Measurements from ENCODE around the gene POU2AF1.

The POU2AF1 gene

DNA sequence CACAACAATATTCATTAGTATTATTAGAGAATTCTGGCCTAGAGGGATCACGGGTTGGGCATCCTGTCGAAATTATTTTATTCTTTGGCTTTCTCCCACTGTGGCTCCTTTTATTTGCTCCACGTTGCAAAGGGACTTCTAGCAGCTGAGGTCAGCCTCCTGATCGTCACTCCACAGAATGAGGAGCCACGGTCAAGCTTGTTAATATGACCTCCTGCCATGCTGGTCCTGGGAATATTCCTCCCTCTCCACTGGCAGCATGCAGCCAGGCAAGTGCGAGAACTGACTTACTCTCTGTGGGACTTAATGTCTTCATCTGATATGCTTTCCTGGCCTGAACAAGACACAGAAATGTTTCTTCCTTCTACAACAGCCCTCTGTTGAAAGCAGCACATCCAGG lies 59.8 kb downstream of the POU2AF1 start:
- DNase-seq (ENCODE audit: low read depth in 2 of 2): no peak

DNA sequence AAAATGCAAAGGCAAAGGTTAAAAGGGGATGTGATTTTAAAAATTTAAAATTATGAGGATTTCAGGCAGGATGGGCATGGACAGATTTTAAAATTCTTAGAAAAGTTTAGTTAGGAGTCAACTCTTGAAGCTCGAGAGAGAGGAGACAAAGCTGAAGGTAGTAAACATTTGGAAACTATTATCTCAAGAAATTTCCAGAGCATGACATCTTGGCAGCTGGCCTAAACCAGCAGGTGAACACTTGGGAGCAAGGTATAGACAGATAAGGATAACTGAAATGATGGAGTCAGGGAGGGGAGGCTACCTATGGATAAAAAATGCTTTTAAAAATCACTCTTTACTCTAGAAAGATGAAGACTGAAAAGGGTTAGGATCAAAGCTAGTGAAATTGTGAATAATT lies 67.0 kb downstream of the POU2AF1 start:
- DNase-seq (ENCODE audit: low read depth in 2 of 2): no peak

DNA sequence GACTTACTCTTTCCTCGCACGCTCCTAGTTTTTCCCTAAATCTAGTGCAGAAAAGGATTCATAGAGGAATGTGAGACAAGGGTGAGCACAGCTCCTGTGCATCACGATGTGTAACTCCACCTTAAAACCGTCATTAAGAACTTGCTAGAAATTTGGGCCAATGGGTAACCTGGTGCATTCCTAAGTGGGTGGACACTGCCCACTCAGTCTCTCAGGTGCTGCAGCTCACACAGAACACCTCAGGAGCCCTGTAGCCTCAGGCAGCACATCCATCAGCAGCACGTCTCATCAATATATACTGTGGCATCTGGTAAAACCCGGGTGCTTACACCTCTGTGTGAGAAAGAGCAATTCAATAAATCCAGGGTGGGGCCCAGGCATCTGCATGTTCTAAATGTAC lies 68.4 kb downstream of the POU2AF1 start:
- no peak for DNase-seq (ENCODE audit: low read depth in 2 of 2)

DNA sequence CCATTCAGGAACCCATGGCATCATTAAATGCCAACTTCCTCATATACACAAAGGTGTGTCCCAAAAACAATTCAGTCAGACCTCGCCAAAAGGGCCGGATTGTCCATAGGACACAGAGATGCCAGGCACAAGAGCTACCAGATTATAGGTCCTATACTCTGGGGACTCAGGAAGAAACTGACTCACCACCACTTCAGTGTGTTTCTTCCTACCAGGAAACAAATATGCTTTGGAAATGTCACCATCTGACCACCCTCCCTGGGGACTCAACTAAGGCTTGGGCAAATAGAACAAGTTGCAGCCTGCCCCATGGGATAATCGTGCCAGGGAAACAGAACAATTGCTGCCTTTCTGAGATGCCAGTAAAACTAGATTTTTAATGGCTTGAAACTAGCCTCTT lies 69.0 kb downstream of the POU2AF1 start:
- DNase-seq (ENCODE audit: low read depth in 2 of 2): no peak

DNA sequence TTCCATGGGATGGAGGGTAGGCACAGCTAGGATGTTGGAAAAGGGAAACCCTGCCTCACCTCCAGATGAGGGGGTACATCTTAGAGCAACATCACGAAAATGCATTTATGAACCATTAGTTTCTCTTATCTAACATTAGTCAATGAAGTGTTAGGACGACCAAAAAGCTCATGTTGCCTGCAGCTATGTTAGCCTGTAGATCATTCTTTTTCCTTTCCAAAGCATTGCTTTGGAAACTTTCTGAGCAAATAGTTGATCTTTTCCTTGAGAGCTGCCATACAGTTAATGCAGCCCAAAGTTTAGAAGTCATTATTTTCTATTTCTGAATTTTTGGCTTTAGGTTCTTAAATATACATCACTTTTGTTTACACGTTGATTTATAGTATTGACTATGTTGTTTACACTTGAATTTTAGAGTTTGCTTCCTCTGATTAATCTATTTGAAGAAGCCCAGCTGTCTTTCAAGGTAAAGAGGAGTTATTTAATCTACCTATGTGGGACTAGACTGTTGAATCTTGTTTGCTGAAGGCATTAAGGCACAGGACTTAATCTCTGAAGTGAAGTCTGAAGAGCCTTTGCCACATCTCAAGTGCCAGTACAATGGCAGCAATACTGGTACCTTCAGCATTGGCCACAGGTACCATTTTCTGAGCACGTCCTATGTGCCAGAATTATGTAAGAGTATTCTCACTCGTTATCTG lies 69.7 kb downstream of the POU2AF1 start:
- DNase-seq (ENCODE audit: low read depth in 2 of 2): no peak

DNA sequence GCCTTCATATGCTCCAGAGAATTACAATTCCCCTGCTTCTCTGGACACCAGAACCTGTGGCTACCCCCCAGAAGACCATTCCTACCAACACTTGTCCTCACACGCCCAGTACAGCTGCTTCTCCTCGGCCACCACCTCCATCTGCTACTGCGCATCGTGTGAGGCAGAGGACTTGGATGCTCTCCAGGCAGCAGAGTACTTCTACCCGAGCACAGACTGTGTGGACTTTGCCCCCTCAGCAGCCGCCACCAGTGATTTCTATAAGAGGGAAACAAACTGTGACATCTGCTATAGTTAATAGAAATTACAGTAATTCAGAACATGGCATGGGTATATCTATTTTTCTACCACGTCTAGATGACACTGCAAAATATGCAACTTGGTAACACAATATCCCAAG lies 70.9 kb downstream of the POU2AF1 start:
- no peak for DNase-seq (ENCODE audit: low read depth in 2 of 2)

DNA sequence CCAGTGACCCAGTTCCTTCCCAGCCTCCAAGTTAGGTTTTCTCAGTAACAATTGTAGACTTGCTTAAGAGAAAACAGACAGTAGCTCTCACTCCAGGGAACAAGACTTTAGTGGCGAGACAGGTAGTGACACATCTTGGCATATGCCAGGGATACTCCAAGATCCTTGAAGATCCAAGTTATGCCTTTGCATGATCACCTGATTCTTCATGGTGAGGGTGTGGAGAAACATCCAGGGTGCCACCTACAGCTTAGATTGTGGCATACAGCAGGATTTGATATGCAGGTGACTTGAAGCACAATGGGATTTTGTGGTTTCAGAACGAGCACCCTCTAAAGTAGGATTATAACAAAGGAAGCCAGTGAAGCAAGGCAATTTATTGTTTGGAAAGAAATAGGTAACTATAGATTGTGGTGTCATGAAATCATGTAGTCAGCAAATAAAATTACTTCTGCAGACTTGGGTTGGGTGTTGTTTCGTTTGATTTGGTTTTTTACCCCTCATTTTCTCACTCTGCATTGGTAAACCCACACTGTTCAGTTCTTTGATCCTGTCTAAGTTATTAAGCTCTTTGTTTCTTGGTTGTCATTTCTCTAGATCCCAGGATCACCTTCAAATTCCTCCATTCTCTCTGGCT lies 71.5 kb downstream of the POU2AF1 start:
- DNase-seq (ENCODE audit: low read depth in 2 of 2): no peak

DNA sequence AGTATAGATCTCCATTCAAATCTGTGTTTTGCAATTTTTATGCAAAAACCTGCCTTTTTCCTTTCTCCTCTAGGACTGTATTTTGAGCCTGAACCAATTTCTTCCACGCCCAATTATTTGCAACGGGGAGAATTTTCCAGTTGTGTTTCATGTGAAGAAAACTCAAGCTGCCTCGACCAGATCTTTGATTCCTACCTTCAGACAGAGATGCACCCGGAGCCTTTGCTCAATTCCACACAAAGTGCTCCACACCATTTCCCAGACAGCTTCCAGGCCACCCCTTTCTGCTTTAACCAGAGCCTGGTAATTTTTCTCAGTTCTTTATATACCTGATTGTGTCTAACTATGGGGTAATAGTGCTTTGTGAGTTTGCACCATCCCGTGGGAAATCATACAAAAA lies 72.8 kb downstream of the POU2AF1 start:
- no peak for DNase-seq (ENCODE audit: low read depth in 2 of 2)

DNA sequence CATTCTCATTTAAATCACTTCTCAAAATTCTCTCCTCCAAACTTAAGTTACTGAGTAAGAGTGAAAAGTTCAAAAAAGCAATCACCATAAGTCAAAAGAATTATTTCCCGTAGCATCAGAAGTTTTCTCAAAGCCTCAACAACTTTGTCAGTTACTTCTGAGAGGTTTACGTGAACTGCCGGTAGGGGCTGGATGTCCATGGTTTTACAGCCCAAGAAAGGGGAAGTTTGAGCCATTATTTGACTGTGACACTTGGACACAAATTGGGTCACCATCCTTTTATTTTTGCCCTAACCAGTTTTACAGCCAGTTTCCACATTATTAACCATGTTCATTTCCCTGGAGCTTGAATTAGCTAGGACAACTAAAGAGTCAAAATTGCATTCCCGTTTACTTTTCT lies 73.2 kb downstream of the POU2AF1 start:
- DNase-seq (ENCODE audit: low read depth in 2 of 2): no peak

DNA sequence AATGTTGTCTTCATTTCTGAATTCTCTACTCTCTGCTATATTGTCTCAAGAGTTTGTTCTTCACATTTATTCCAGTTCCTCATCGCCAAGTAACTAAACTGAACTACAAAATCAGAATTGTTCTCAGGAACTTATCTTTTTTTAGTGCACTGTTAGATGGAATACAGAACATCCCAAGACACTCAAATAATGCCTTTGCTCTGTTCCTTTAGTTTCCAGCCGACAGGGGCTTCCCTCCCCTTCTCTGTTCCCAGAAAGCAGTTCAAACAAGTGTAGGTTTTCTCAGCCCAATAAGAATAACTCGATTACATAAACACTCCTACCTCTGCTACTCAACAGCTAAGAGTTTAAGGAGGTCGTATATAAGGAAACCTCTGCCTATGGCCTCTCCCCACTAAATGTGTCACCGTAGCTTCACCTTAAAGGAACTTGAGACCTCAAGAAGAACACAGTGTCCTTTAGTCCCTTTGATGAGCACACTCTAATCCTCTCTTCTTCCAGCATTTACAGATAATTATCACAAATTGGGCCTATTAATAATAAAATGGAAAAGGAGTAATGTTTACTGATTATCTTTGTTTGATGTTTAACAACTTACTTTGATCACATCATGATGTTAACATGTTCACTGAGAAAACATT lies 73.8 kb downstream of the POU2AF1 start:
- no peak for DNase-seq (ENCODE audit: low read depth in 2 of 2)

DNA sequence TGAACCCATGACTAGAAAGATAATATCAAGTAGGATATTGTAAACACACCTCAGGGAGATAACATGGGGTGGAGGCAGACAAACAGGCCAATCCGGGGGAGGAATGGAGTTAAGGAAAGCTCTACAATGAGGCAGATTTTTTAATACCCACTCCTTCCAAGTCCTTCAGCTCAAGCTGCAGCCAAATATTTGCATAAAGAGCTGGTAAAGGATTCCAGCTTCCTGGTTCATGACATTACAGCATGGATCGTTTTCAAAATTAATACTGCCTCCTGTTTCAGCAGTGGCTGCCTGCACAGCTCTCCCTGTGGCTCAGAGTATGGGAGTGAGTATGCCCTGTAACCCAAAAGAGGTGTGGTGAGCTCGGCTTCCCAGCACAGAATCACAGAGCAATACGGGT lies 75.6 kb downstream of the POU2AF1 start:
- no peak for DNase-seq (ENCODE audit: low read depth in 2 of 2)

DNA sequence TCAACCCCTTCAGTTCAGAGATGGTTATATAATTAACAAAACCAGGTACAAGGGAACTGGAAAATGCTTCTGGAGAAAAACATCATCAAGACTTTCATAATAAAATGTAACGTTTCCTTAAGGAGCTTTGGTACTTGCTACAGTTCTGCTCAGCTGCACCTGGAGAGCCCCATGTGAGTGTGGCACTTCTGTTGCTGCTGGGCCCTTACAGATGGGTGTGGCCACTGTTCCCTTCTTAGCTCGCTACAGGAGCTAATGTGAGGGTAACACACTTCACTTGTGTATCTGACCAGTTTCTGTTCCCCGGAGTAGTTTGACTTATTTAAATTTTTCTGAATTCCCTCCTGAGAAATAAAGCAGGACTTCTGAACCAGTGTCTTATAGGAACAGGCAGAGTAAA lies 76.8 kb downstream of the POU2AF1 start:
- DNase-seq (ENCODE audit: low read depth in 2 of 2): no peak
